GM10847 (cell line): Measurements from ENCODE around the gene EPHB4.

Experiments used
- POLR2A ChIP-seq: IDR thresholded peaks from 2 replicates; pipeline ENCODE4 v1.6.1; 2011; ENCODE audit not compliant: insufficient read length; ENCODE audit errors: extremely low read depth

The EPHB4 gene

GRCh38 chr7:100779359-100779758, 48.0 kb downstream of the EPHB4 start:
- TF ChIP-seq POLR2A, result no peak

DNA sequence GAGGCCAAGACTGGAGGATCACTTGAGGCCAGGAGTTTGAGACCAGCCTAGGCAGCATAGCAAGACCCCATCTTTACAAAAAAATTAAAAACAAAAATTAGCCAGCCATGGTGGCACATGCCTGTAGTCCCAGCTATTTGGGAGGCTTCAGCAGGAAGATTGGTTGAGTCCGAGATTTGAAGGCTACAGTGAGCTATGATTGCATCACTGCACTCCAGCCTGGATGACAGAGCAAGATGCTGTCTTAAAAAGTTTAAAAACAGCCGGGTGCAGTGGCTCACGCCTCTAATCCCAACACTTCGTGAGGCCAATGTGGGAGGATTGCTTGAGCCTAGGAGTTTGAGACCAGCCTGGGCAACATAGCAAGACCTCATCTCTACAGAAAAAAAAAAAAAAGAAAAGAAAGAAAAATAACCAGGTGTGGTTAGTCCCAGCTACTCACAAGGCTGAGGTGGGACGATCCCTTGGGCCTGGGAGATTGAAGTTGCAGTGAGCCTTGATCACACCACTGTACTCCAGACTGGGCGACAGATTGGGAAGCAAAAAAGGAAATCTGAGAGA, 49.2 kb downstream of the EPHB4 start:
- no peak for TF ChIP-seq POLR2A

- TF ChIP-seq POLR2A, result no peak
Observed at GRCh38 chr7:100773491-100773890, 53.8 kb downstream of the EPHB4 start.

- TF ChIP-seq POLR2A, result no peak
Observed at GRCh38 chr7:100768784-100769183, 58.5 kb downstream of the EPHB4 start.

GRCh38 chr7:100765250-100765649, 62.1 kb downstream of the EPHB4 start:
- no peak for TF ChIP-seq POLR2A

- TF ChIP-seq POLR2A, result no peak
Observed at GRCh38 chr7:100764841-100765240, 62.5 kb downstream of the EPHB4 start.

GRCh38 chr7:100763556-100764140, 63.7 kb downstream of the EPHB4 start:
- TF ChIP-seq POLR2A, result no peak

DNA sequence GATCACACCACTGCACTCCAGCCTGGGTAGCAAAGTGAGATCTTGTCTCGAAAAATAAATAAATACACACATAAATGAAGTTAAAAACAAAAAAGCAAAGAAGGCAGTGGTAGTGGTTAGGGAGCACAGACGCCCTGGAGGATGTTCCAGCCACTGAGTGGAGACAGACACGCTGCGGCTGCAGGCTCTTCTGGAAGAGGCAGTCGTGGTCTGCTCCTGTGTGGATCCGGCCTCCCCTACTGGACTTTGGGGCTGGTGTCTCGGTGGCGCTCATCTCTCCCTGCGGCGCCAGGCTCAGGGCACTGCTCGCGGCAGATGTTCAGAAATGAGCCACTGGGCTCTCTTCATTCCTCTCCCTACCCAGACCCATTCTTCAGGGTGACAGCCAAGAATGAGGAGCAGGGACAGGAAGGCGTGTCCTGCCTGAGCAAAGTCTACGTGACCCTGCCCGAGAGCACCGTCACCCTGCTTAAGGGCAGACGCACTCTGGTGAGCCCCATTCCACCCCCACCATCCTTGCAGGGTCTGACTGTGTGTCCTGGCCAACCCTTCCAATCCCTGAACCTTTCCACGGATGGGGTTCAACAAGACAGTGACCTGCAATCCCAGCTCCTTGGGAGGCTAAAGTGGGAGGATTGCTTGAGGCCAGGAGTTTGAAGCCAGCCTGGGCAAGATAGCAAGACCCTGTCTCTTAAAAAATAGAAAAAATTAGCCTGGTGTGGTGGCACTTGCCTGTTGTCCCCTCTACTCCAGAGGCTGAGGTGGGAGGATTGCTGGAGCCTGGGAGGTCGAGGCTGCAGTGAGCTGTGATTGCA, 67.8 kb downstream of the EPHB4 start:
- TF ChIP-seq POLR2A, result no peak

GRCh38 chr7:100753750-100754149, 73.6 kb downstream of the EPHB4 start:
- TF ChIP-seq POLR2A, result no peak

DNA sequence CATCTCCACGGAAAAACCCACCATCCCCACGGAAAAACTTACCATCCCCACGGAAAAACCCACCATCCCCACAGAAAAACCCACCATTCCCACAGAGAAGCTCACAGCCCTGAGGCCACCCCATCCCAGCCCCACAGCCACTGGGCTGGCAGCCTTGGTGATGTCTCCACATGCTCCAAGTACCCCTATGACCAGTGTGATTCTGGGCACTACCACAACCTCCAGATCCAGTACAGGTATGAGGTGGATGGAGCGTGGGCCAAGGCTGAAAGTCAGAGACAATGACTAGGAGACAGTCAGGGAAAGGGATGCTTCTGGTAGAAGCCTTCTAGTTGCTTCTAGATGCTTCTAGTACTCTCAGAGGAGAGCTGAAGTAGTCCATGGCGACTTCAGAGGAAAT, 74.3 kb downstream of the EPHB4 start:
- TF ChIP-seq POLR2A, result no peak
